GM13976 (cell line): ENCODE data around the gene BRAT1.

Experiments used
- DNase-seq: peaks from one replicate; pipeline ENCODE4 v3.0.0; 2012; ENCODE audit warnings: low spot score
- CTCF ChIP-seq: IDR thresholded peaks from 2 replicates; pipeline ENCODE4 v1.5.1; 2012; ENCODE audit warnings: borderline replicate concordance, mild to moderate bottlenecking; ENCODE audit not compliant: insufficient read depth; ENCODE audit errors: extremely low read depth, missing control alignments, control extremely low read depth
- in situ Hi-C: fragments of 300-500 bp; cut with MboI; formaldehyde crosslinking; loops from one replicate; pipeline ENCODE4 v1.12.0; 2022; ENCODE audit warnings: low sequenced_read_pairs, mixed read lengths, inconsistent platforms; ENCODE audit not compliant: unreplicated experiment

The BRAT1 gene

DNA sequence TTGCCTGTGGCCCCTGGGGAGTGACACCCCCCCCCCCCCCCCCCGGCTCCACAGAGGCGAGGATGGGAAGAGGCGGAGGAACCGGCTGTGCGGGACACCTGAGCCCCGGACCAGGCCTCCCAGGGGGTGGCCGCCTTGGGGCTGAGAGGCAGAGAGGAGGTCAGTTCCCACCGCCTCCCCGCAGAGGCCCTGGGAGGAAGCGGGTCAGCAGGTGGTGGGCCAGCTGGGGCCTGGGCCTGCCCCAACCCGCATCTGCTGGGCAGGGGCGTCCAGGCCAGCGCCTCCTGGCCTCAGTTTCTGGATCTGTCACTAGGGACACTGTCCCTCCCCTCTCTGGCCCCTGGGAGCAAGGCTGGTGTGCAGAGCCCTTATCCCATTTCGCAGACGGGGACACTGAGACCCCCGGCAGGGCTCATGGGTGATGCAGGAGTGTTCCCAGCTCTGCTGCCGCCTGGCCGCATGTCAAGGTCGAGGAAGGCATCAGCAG, 50.4 kb downstream of the BRAT1 start:
- in situ Hi-C loops: no loop called here
- DNase-seq: no peak
- no peak for TF ChIP-seq CTCF

- DNase-seq: no peak
- TF ChIP-seq CTCF: no peak
- in situ Hi-C loops: no loop called here
Measured at GRCh38 chr7:2504128-2504888, 51.0 kb downstream of the BRAT1 start.

GRCh38 chr7:2503056-2503941, 52.0 kb downstream of the BRAT1 start:
- TF ChIP-seq CTCF: no peak
- in situ Hi-C loops: no loop called here
- no peak for DNase-seq

DNA sequence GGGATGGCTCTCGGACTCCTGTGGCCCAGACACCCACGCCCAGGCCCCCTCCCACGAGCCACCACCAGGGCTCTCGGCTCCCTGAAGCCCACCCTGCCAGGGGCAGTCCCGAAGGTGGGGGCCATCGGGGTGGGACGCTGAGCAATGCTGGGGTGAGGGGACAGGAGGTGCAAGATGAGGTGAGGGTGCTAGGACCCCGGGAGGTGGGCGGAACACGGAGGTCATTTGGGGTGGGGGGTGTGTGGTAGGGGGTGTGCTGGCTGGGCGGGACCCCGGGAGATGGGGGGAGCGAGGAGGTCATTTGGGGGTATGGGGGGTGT, 52.7 kb downstream of the BRAT1 start:
- TF ChIP-seq CTCF: no peak
- DNase-seq: no peak
- in situ Hi-C loops: no loop called here

GRCh38 chr7:2501947-2502646, 53.2 kb downstream of the BRAT1 start:
- in situ Hi-C loops: no loop called here
- DNase-seq: no peak
- TF ChIP-seq CTCF: no peak

- in situ Hi-C loops: no loop called here
- DNase-seq: no peak
- no peak for TF ChIP-seq CTCF
Measured at GRCh38 chr7:2500701-2501100, 54.6 kb downstream of the BRAT1 start.
